HepG2 (cell line): ENCODE data around the gene COQ5. TPM values are rescaled to one million over a fixed set of nuclear protein-coding genes. Genes with fewer than 3 reads are reported as not detected.

Source experiments
- ARID4A ChIP-seq: sonication (generic); formaldehyde crosslinking; IDR thresholded peaks from 2 replicates; pipeline ENCODE4 v1.5.0; 2020; ENCODE audit warnings: mild to moderate bottlenecking, missing genetic modification reagents, borderline replicate concordance
- ASH2L ChIP-seq: fragments of 300-600, 200-600 bp; sonication (generic); IDR thresholded peaks from 2 replicates; pipeline ENCODE4 v1.7.0; 2017; ENCODE audit warnings: low read depth, mild to moderate bottlenecking, moderate library complexity, mixed read lengths, low read length; ENCODE audit not compliant: insufficient read length
- BCL3 ChIP-seq: sonication (generic); formaldehyde crosslinking; IDR thresholded peaks from 2 replicates; pipeline ENCODE4 v1.5.1; 2020; ENCODE audit warnings: mild to moderate bottlenecking, missing genetic modification reagents, moderate library complexity
- BCL6 ChIP-seq: IDR thresholded peaks from 2 replicates; pipeline ENCODE4 v1.6.1; 2016; ENCODE audit warnings: missing genetic modification reagents, missing compliant biosample characterization
- CREBL2 ChIP-seq: sonication (generic); formaldehyde crosslinking; IDR thresholded peaks from 2 replicates; pipeline ENCODE4 v1.8.1; 2023; ENCODE audit warnings: missing genetic modification reagents, mild to moderate bottlenecking, borderline replicate concordance
- GABPA ChIP-seq, 2 experiments: IDR thresholded peaks; 2 replicates each; pipeline ENCODE4 v1.6.1; 2011 to 2016; ENCODE audit warnings: low read depth in 2 of 2, low read length in 1 of 2, missing biosample characterization in 1 of 2, missing genetic modification characterization in 1 of 2
- HIVEP1 ChIP-seq: sonication (generic); formaldehyde crosslinking; IDR thresholded peaks from 2 replicates; pipeline ENCODE4 v1.4.0; 2020; ENCODE audit warnings: mild to moderate bottlenecking, missing genetic modification reagents
- KDM2A ChIP-seq: sonication (generic); formaldehyde crosslinking; IDR thresholded peaks from 2 replicates; pipeline ENCODE4 v1.4.0; 2020; ENCODE audit warnings: low read depth, missing genetic modification reagents, borderline replicate concordance
- KDM5A ChIP-seq: fragments of 200-600 bp; sonication (generic); IDR thresholded peaks from 2 replicates; pipeline ENCODE4 v1.7.0; 2018; ENCODE audit warnings: antibody characterized with exemption, mild to moderate bottlenecking, low read length, borderline replicate concordance
- MTA1 ChIP-seq: sonication (generic); formaldehyde crosslinking; IDR thresholded peaks from 2 replicates; pipeline ENCODE4 v1.4.0; 2020; ENCODE audit warnings: missing genetic modification reagents, mild to moderate bottlenecking, borderline replicate concordance
- PRPF4 ChIP-seq: fragments of 200-400 bp; formaldehyde crosslinking; IDR thresholded peaks from 2 replicates; pipeline ENCODE4 v1.6.1; 2016; ENCODE audit warnings: low read length, low read depth; ENCODE audit not compliant: poor library complexity, severe bottlenecking
- SAFB2 ChIP-seq: sonication (generic); formaldehyde crosslinking; IDR thresholded peaks from 2 replicates; pipeline ENCODE4 v1.5.1; 2020; ENCODE audit warnings: missing genetic modification reagents, low read depth, mild to moderate bottlenecking, borderline replicate concordance
- SCMH1 ChIP-seq: sonication (generic); formaldehyde crosslinking; IDR thresholded peaks from 2 replicates; pipeline ENCODE4 v1.9.0; 2021; ENCODE audit warnings: missing genetic modification reagents, mild to moderate bottlenecking, borderline replicate concordance
- TAF1 ChIP-seq: sonication (generic); formaldehyde crosslinking; IDR thresholded peaks from 2 replicates; pipeline ENCODE4 v1.4.0; 2020; ENCODE audit warnings: missing genetic modification reagents
- THAP8 ChIP-seq: sonication (generic); formaldehyde crosslinking; IDR thresholded peaks from 2 replicates; pipeline ENCODE4 v1.5.1; 2020; ENCODE audit warnings: missing genetic modification reagents, mild to moderate bottlenecking, borderline replicate concordance
- ZNF124 ChIP-seq: sonication (generic); formaldehyde crosslinking; IDR thresholded peaks from 2 replicates; pipeline ENCODE4 v1.4.0; 2020; ENCODE audit warnings: missing genetic modification reagents
- ZNF18 ChIP-seq: sonication (generic); formaldehyde crosslinking; IDR thresholded peaks from 2 replicates; pipeline ENCODE4 v1.8.0; 2022; ENCODE audit warnings: mild to moderate bottlenecking, missing genetic modification reagents; ENCODE audit not compliant: insufficient replicate concordance
- ZNF350 ChIP-seq: sonication (generic); formaldehyde crosslinking; IDR thresholded peaks from 2 replicates; pipeline ENCODE4 v1.4.0; 2020; ENCODE audit warnings: mild to moderate bottlenecking, low read depth, missing genetic modification reagents, borderline replicate concordance
- ZNF709 ChIP-seq: sonication (generic); formaldehyde crosslinking; IDR thresholded peaks from 2 replicates; pipeline ENCODE4 v1.5.0; 2020; ENCODE audit warnings: mild to moderate bottlenecking, missing genetic modification reagents
- ZNF746 ChIP-seq: sonication (generic); formaldehyde crosslinking; IDR thresholded peaks from 2 replicates; pipeline ENCODE4 v1.8.0; 2022; ENCODE audit warnings: mild to moderate bottlenecking, missing genetic modification reagents
- polyA plus RNA-seq, 8 experiments: library from polyadenylated mRNA; depleted of rRNA in 3 of 8; stranded (reverse) in 7 of 8; unstranded in 1 of 8; fragments of >200 nt; fragmentation: Illumina TruSeq in 4 of 8; extraction: Trizol in 4 of 8; gene quantifications; 2 replicates each; pipeline versions ENCODE4 v1.2.1 to v1.2.3, GENCODE V29; 2011 to 2016; ENCODE audit warnings: low read depth in 4 of 8, missing spikeins in 1 of 8, mixed read lengths in 1 of 8; ENCODE audit not compliant: insufficient read depth in 1 of 8
- total RNA-seq, 5 experiments: library from RNA; depleted of rRNA; stranded (reverse); fragments of >200 nt; fragmentation: Illumina TruSeq; extraction: Trizol; gene quantifications; 2 replicates each; pipeline ENCODE4 v1.2.3, GENCODE V29; 2016; ENCODE audit warnings: low read depth in 1 of 5

Gene COQ5
- total and polyA plus RNA-seq, 2 of the 13 experiments (the other 11 are each of a cell fraction or from before 2014, with no cell fraction given), result 36.4 to 41.5 TPM

- TF ChIP-seq BCL6, result no peak
- 0 out of 2 replicates have a peak, but pooled peaks have one; percentile 12 for TF ChIP-seq TAF1 (CRISPR knock-in tag)
- 0 out of 2 replicates have a peak, but pooled peaks have one; percentile 39 for TF ChIP-seq SAFB2
- 0 out of 2 replicates have a peak, but pooled peaks have one; percentile 57 for TF ChIP-seq MTA1 (CRISPR knock-in tag)
- no peak for TF ChIP-seq CREBL2 (CRISPR knock-in tag)
- peak; percentile 57; the same call in 1 of the 2 replicates for TF ChIP-seq KDM5A
- TF ChIP-seq ASH2L, result peak; percentile 21
- TF ChIP-seq GABPA (IDR thresholded peaks at IDR 0.05; ENCODE audit: low read depth, low read length), result no peak
- peak; percentile 36; the same call in 1 of the 2 replicates for TF ChIP-seq GABPA (CRISPR knock-in tag; IDR thresholded peaks at IDR 0.05; ENCODE audit: low read depth)
- TF ChIP-seq ZNF18 (CRISPR knock-in tag), result peak; percentile 9
- no peak for TF ChIP-seq BCL3 (CRISPR knock-in tag)
- no peak for TF ChIP-seq SCMH1 (CRISPR knock-in tag)
- peak; percentile 50; the same call in 1 of the 2 replicates for TF ChIP-seq HIVEP1 (CRISPR knock-in tag)
- TF ChIP-seq ZNF124 (CRISPR knock-in tag), result no peak
- TF ChIP-seq THAP8 (CRISPR knock-in tag), result peak; percentile 31; the same call in 1 of the 2 replicates
- no peak for TF ChIP-seq ZNF709 (CRISPR knock-in tag)
- TF ChIP-seq ZNF350 (CRISPR knock-in tag), result no peak
- no peak for TF ChIP-seq ZNF746 (CRISPR knock-in tag)
- peak; percentile 71 for TF ChIP-seq PRPF4
- peak; percentile 63; the same call in 1 of the 2 replicates for TF ChIP-seq KDM2A (CRISPR knock-in tag)
- TF ChIP-seq ARID4A, result 0 out of 2 replicates have a peak, but pooled peaks have one; percentile 15
These were observed 60.0 kb downstream of the COQ5 start (continued) for GRCh38 chr12:120468821-120469449.
